ENCODE results near the gene TGM3. TPM values are rescaled to one million over a fixed set of nuclear protein-coding genes. Genes with fewer than 3 reads are reported as not detected.

TGM3 gene
- total and polyA plus RNA-seq, 10 of the 15 experiments (the other 5 are each of a cell fraction or from before 2014, with no cell fraction given) = not detected

DNA sequence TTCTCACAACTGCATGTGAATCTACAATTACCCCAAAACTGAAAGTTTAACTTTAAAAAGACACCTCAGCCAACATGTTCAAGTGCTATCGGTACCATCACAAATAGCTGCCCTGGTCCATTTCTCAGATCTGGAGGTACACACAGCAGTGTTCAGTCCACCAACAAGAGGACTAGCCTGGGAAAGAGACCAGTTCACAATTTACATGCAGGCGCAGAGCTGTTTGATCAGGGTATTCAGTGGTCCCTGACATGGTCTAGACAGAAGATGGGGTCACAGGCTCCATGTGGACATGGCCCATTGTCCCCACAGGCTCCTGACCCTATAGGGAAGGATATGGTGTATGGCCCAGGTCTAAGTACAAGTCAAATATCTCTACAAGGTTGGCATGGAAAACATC, 69.3 kb downstream of the TGM3 start:
- H3K9ac ChIP-seq (ENCODE audit: control insufficient read depth, insufficient read depth, low read length) = no peak overlapping the region
- ChIA-PET SMC1A (ENCODE audit: uncharacterized antibody, unreplicated experiment) (no interaction called here), CTCF (interaction anchor here (0.6 kb wide), 1 partner anchor 1612 kb away, joined by 3 read pairs; no protein-coding TSS in a partner anchor), POLR2A (no interaction called here), RAD21 (ENCODE audit: unreplicated experiment) (no interaction called here)
- TF ChIP-seq BMI1 (IDR thresholded peaks at IDR 0.05; ENCODE audit: borderline replicate concordance) (no peak), MTA2 (IDR thresholded peaks at IDR 0.05; ENCODE audit: low read depth) (no peak), MEF2B (IDR thresholded peaks at IDR 0.05; ENCODE audit: partially characterized antibody, poor library complexity, severe bottlenecking) (no peak), STAT1 (conservative IDR thresholded peaks at IDR 0.05) (no peak), SUZ12 (IDR thresholded peaks at IDR 0.05; ENCODE audit: unreplicated experiment) (no peak), NFYB (IDR thresholded peaks at IDR 0.05; ENCODE audit: insufficient read depth, low read depth, low read length) (no peak), TCF7 (IDR thresholded peaks at IDR 0.05; ENCODE audit: borderline replicate concordance) (no peak), FOXM1 (IDR thresholded peaks at IDR 0.05; ENCODE audit: low read depth, low read length) (no peak), CHD4 (IDR thresholded peaks at IDR 0.05) (no peak), MYC (IDR thresholded peaks at IDR 0.05; ENCODE audit: insufficient read depth, insufficient read length, insufficient replicate concordance, low read length, severe bottlenecking) (no peak), RELA (IDR thresholded peaks at IDR 0.05; ENCODE audit: borderline replicate concordance, partially characterized antibody) (no peak), ESRRA (IDR thresholded peaks at IDR 0.05; ENCODE audit: low read length) (no peak)
- TF ChIP-seq, protein P1, sequence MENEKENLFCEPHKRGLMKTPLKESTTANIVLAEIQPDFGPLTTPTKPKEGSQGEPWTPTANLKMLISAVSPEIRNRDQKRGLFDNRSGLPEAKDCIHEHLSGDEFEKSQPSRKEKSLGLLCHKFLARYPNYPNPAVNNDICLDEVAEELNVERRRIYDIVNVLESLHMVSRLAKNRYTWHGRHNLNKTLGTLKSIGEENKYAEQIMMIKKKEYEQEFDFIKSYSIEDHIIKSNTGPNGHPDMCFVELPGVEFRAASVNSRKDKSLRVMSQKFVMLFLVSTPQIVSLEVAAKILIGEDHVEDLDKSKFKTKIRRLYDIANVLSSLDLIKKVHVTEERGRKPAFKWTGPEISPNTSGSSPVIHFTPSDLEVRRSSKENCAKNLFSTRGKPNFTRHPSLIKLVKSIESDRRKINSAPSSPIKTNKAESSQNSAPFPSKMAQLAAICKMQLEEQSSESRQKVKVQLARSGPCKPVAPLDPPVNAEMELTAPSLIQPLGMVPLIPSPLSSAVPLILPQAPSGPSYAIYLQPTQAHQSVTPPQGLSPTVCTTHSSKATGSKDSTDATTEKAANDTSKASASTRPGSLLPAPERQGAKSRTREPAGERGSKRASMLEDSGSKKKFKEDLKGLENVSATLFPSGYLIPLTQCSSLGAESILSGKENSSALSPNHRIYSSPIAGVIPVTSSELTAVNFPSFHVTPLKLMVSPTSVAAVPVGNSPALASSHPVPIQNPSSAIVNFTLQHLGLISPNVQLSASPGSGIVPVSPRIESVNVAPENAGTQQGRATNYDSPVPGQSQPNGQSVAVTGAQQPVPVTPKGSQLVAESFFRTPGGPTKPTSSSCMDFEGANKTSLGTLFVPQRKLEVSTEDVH (IDR thresholded peaks at IDR 0.05; ENCODE audit: low read depth, partially characterized antibody) = no peak
- peaks cover 2% of the 10 kb centered on the region; the same call in 1 of the 3 replicates for H3K9me3 ChIP-seq (replicated peaks; ENCODE audit: control insufficient read depth, insufficient read depth, low read length)
- no peaks in the 10 kb centered on the region for H3K4me1 ChIP-seq (ENCODE audit: control insufficient read depth, insufficient read depth, low read length)
- 63% methylated on average over 2 of the region's 2 CpGs for WGBS (ENCODE audit: insufficient coverage, insufficient replicate concordance, low lambda C conversion rate, missing lambda C conversion rate)
- no peak overlapping the region for H3K4me2 ChIP-seq (ENCODE audit: control insufficient read depth, insufficient read depth)
- H4K20me1 ChIP-seq (ENCODE audit: control insufficient read depth, insufficient read depth) = no peaks in the 10 kb centered on the region
- H3K27ac ChIP-seq (ENCODE audit: control insufficient read depth, insufficient read depth) = no peak overlapping the region
- no peaks in the 10 kb centered on the region for H3K79me2 ChIP-seq (ENCODE audit: control insufficient read depth, insufficient read depth, low read length)
- no peak for DNase-seq (ENCODE audit: low read depth, low spot score)
- no peaks in the 10 kb centered on the region for H3K36me3 ChIP-seq (ENCODE audit: control insufficient read depth in 2 of 2, insufficient read depth in 2 of 2, low read length in 1 of 2)
- ATAC-seq = no peak
- H3K27me3 ChIP-seq (replicated peaks in 1 of 2; ENCODE audit: control insufficient read depth in 2 of 2, insufficient read depth in 2 of 2, low read length in 1 of 2) = no peaks in the 10 kb centered on the region
- no TSS peak for BruUV-seq (replicated peaks)
- no peak overlapping the region for H3K4me3 ChIP-seq
- in situ Hi-C loops (cut with MboI) = no loop called here
- no peak for FAIRE-seq
- no peak overlapping the region for H2AFZ ChIP-seq (ENCODE audit: control insufficient read depth, low read depth, low read length)
- intact Hi-C loops (cut with micrococcal nuclease; ENCODE audit: unreplicated experiment) = no loop called here

All from GM12878 (cell line).